HCT116 (cell line): Measurements from ENCODE around the gene OST4.

ENCODE experiments used
- EZH2 ChIP-seq: fragments of 200-600 bp; sonication (generic); IDR thresholded peaks from 2 replicates; pipeline ENCODE4 v1.6.1; 2017; ENCODE audit warnings: antibody characterized with exemption, mixed run types
- EZH2phosphoT487 ChIP-seq: fragments of 200-600 bp; IDR thresholded peaks from 2 replicates; pipeline ENCODE4 v1.6.1; 2018; ENCODE audit warnings: antibody characterized with exemption, borderline replicate concordance
- JUND ChIP-seq: IDR thresholded peaks from 2 replicates; pipeline ENCODE4 v1.6.1; 2012
- POLR2A ChIP-seq: IDR thresholded peaks from 2 replicates; pipeline ENCODE4 v1.7.0; 2011; ENCODE audit warnings: borderline replicate concordance; ENCODE audit not compliant: insufficient read depth, insufficient read length; ENCODE audit errors: extremely low read depth
- SIN3A ChIP-seq: IDR thresholded peaks from 2 replicates; pipeline ENCODE4 v1.6.1; 2012; ENCODE audit warnings: low read depth
- YY1 ChIP-seq: IDR thresholded peaks from 2 replicates; pipeline ENCODE4 v1.6.1; 2011; ENCODE audit warnings: low read length, low read depth, moderate library complexity, mild to moderate bottlenecking; ENCODE audit not compliant: insufficient replicate concordance; ENCODE audit errors: extremely low read depth
- ZNF274 ChIP-seq: fragments of 200-500 bp; sonication (Bioruptor generic); IDR thresholded peaks from 2 replicates; pipeline ENCODE4 v1.6.1; 2014; ENCODE audit warnings: mild to moderate bottlenecking, low read depth, low read length, inconsistent platforms
- TF ChIP-seq, protein P1 (sequence below): IDR thresholded peaks from 2 replicates; pipeline ENCODE4 v1.6.1; 2012
- TF ChIP-seq, protein P2 (sequence below): IDR thresholded peaks from 2 replicates; pipeline ENCODE4 v1.6.1; 2012; ENCODE audit warnings: low read depth
- TF ChIP-seq, protein P3 (sequence below), 3 experiments: fragments of 200-600 bp in 1 of 3; sonication (generic) in 1 of 3; IDR thresholded peaks in 2 of 3; conservative IDR thresholded peaks in 1 of 3; 2 replicates each; pipeline ENCODE4 v1.5.1; 2012 to 2017; ENCODE audit warnings: low read depth in 2 of 3, low read length in 2 of 3, antibody characterized with exemption in 1 of 3, borderline replicate concordance in 1 of 3, control low read depth in 1 of 3, mild to moderate bottlenecking in 1 of 3, mixed read lengths in 1 of 3, mixed run types in 1 of 3, moderate library complexity in 1 of 3; ENCODE audit not compliant: insufficient read depth in 1 of 3

DNA sequence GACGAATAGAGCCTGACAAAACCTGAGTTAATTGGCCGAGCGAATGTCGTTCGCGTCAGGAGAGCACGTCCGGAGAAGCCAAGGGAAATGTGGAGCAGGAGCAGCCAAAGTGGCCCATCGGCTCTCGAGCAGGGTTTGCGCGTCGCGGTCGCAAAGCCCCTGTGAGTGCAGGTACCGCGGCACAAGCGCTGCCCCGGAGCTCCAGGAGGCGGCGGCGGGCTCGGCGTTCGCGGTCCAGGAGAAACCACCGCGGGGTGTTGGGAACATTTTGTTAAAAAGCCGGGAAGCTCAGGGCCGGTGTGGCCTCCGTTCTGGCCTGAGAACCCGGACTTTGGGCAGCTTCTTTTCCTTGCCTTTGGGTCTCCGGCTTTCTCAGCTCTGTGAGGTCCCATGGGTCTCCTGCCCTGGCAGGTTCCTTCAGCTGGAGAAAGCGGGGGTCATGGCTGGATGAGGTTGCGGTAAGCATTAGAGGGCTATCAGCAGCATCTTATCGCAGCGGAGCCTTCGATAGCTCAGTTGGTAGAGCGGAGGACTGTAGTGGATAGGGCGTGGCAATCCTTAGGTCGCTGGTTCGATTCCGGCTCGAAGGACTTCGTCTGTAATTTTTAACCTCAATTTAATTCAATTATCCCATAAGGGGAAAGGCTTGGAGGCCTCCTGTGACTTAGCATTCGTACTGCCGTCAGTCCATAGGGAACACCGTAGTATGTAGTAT is 21.0 kb downstream of the OST4 start:
- TF ChIP-seq EZH2phosphoT487 (no peak), EZH2 (no peak), POLR2A (peak; percentile 71), JUND (no peak), ZNF274 (no peak), YY1 (peak; percentile 71), SIN3A (no peak)
- TF ChIP-seq, protein P1, sequence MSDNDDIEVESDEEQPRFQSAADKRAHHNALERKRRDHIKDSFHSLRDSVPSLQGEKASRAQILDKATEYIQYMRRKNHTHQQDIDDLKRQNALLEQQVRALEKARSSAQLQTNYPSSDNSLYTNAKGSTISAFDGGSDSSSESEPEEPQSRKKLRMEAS, result no peak
- TF ChIP-seq, protein P2, sequence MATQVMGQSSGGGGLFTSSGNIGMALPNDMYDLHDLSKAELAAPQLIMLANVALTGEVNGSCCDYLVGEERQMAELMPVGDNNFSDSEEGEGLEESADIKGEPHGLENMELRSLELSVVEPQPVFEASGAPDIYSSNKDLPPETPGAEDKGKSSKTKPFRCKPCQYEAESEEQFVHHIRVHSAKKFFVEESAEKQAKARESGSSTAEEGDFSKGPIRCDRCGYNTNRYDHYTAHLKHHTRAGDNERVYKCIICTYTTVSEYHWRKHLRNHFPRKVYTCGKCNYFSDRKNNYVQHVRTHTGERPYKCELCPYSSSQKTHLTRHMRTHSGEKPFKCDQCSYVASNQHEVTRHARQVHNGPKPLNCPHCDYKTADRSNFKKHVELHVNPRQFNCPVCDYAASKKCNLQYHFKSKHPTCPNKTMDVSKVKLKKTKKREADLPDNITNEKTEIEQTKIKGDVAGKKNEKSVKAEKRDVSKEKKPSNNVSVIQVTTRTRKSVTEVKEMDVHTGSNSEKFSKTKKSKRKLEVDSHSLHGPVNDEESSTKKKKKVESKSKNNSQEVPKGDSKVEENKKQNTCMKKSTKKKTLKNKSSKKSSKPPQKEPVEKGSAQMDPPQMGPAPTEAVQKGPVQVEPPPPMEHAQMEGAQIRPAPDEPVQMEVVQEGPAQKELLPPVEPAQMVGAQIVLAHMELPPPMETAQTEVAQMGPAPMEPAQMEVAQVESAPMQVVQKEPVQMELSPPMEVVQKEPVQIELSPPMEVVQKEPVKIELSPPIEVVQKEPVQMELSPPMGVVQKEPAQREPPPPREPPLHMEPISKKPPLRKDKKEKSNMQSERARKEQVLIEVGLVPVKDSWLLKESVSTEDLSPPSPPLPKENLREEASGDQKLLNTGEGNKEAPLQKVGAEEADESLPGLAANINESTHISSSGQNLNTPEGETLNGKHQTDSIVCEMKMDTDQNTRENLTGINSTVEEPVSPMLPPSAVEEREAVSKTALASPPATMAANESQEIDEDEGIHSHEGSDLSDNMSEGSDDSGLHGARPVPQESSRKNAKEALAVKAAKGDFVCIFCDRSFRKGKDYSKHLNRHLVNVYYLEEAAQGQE, result no peak
- TF ChIP-seq, protein P3, sequence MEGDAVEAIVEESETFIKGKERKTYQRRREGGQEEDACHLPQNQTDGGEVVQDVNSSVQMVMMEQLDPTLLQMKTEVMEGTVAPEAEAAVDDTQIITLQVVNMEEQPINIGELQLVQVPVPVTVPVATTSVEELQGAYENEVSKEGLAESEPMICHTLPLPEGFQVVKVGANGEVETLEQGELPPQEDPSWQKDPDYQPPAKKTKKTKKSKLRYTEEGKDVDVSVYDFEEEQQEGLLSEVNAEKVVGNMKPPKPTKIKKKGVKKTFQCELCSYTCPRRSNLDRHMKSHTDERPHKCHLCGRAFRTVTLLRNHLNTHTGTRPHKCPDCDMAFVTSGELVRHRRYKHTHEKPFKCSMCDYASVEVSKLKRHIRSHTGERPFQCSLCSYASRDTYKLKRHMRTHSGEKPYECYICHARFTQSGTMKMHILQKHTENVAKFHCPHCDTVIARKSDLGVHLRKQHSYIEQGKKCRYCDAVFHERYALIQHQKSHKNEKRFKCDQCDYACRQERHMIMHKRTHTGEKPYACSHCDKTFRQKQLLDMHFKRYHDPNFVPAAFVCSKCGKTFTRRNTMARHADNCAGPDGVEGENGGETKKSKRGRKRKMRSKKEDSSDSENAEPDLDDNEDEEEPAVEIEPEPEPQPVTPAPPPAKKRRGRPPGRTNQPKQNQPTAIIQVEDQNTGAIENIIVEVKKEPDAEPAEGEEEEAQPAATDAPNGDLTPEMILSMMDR (IDR thresholded peaks at IDR 0.05 in 2 of 3, conservative IDR thresholded peaks at IDR 0.05 in 1 of 3; ENCODE audit: borderline replicate concordance in 1 of 3, insufficient read depth in 1 of 3, low read depth in 2 of 3, low read length in 2 of 3), result peak in 2 of 3 experiments; percentile 30 to 51; a peak in 4 of 6 replicates
